IMR-90 (cell line): Measurements from ENCODE around the gene C1QTNF8. TPM values are rescaled to one million over a fixed set of nuclear protein-coding genes. Genes with fewer than 3 reads are reported as not detected.

Source experiments
- ATAC-seq: fragments of 200-7000 bp; cut with Tn5 transposase; 2 replicates; pipeline ENCODE4 v1.9.1; 2020; ENCODE audit warnings: low read depth, mild to moderate bottlenecking, moderate library complexity
- BruUV-seq: library from RNA; stranded (reverse); fragments of 400-500 nt; replicated peaks from 2 replicates; lab custom pipeline; 2021; lab: Mats Ljungman, UMichigan
- CTCF ChIA-PET: fragments of 300-600 bp; formaldehyde crosslinking; extraction: SDS; loops from one replicate; lab custom pipeline; 2021; ENCODE audit warnings: antibody characterized with exemption; lab: Yijun Ruan, JAX
- POLR2A ChIA-PET: fragments of 300-600 bp; sonication (Branson Sonifier 250); formaldehyde crosslinking; loops from one replicate; lab custom pipeline; 2022; ENCODE audit warnings: antibody characterized with exemption; ENCODE audit not compliant: unreplicated experiment; lab: Charles Lee
- DNase-seq: peaks from one replicate; pipeline ENCODE4 v3.0.0; 2013
- H2AFZ ChIP-seq: replicated peaks from 2 replicates; pipeline ENCODE3; 2013; ENCODE audit warnings: low read length, mild to moderate bottlenecking; ENCODE audit not compliant: poor library complexity
- H2AK5ac ChIP-seq: 2 replicates; pipeline ENCODE4 v1.6.1; 2013; ENCODE audit warnings: low read depth, low read length, inconsistent platforms
- H2AK9ac ChIP-seq: replicated peaks from 2 replicates; pipeline ENCODE3; 2013; ENCODE audit warnings: mild to moderate bottlenecking, low read depth, low read length, moderate library complexity; ENCODE audit not compliant: poor library complexity
- H2BK120ac ChIP-seq: 2 replicates; pipeline ENCODE4 v1.6.1; 2013; ENCODE audit warnings: low read depth, low read length, inconsistent platforms
- H2BK15ac ChIP-seq: 3 replicates; pipeline ENCODE4 v1.6.1; 2013; ENCODE audit warnings: low read depth, low read length, inconsistent platforms
- H2BK20ac ChIP-seq: 2 replicates; pipeline ENCODE4 v1.6.1; 2013; ENCODE audit warnings: low read depth, mild to moderate bottlenecking, inconsistent platforms, low read length, moderate library complexity
- H2BK5ac ChIP-seq: 2 replicates; pipeline ENCODE4 v1.6.1; 2013; ENCODE audit warnings: mild to moderate bottlenecking, low read depth, low read length, inconsistent platforms; ENCODE audit not compliant: poor library complexity, severe bottlenecking
- H3K14ac ChIP-seq: replicated peaks from 2 replicates; pipeline ENCODE4 v1.6.1; 2013; ENCODE audit warnings: low read depth, low read length, inconsistent platforms
- H3K18ac ChIP-seq: 2 replicates; pipeline ENCODE4 v1.6.1; 2013; ENCODE audit warnings: low read depth, low read length, control low read depth
- H3K23ac ChIP-seq: 2 replicates; pipeline ENCODE4 v1.6.1; 2013; ENCODE audit warnings: low read depth, low read length, inconsistent platforms
- H3K27ac ChIP-seq: 2 replicates; pipeline ENCODE4 v1.5.1; 2013; ENCODE audit warnings: mild to moderate bottlenecking, control low read depth, low read length; ENCODE audit not compliant: insufficient read depth
- H3K27me3 ChIP-seq: 2 replicates; pipeline ENCODE4 v1.6.1; 2013; ENCODE audit warnings: low read length; ENCODE audit not compliant: control insufficient read depth, insufficient read depth
- H3K36me3 ChIP-seq: 2 replicates; pipeline ENCODE4 v1.6.1; 2013; ENCODE audit warnings: low read length, mixed read lengths; ENCODE audit not compliant: control insufficient read depth, insufficient read depth
- H3K4ac ChIP-seq: 2 replicates; pipeline ENCODE4 v1.6.1; 2013; ENCODE audit warnings: low read depth, low read length, inconsistent platforms
- H3K4me1 ChIP-seq: 2 replicates; pipeline ENCODE4 v1.6.1; 2013; ENCODE audit warnings: low read length, mixed read lengths; ENCODE audit not compliant: control insufficient read depth, insufficient read depth
- H3K4me2 ChIP-seq: 2 replicates; pipeline ENCODE4 v1.6.1; 2013; ENCODE audit warnings: low read depth, mild to moderate bottlenecking, control low read depth, low read length, moderate library complexity
- H3K4me3 ChIP-seq: 2 replicates; pipeline ENCODE4 v1.5.1; 2013; ENCODE audit warnings: low read depth, mild to moderate bottlenecking, control low read depth, low read length, moderate library complexity; ENCODE audit not compliant: insufficient read depth
- H3K56ac ChIP-seq: 2 replicates; pipeline ENCODE4 v1.6.1; 2013; ENCODE audit warnings: low read length, inconsistent platforms; ENCODE audit not compliant: insufficient read depth; ENCODE audit errors: extremely low read depth
- H3K79me1 ChIP-seq, 2 experiments: 2 replicates each; pipeline ENCODE4 v1.6.1; 2013; ENCODE audit warnings: low read length in 2 of 2, inconsistent platforms in 1 of 2, low read depth in 1 of 2
- H3K9ac ChIP-seq: 2 replicates; pipeline ENCODE4 v1.6.1; 2013; ENCODE audit warnings: low read depth, low read length, control low read depth
- H3K9me1 ChIP-seq: 2 replicates; pipeline ENCODE4 v1.6.1; 2013; ENCODE audit warnings: low read length, inconsistent platforms; ENCODE audit not compliant: insufficient read depth
- H3K9me3 ChIP-seq: 2 replicates; pipeline ENCODE4 v1.6.1; 2013; ENCODE audit warnings: low read length; ENCODE audit not compliant: control insufficient read depth, insufficient read depth
- H4K20me1 ChIP-seq: 2 replicates; pipeline ENCODE4 v1.6.1; 2013; ENCODE audit warnings: low read length, inconsistent platforms; ENCODE audit not compliant: insufficient read depth
- H4K5ac ChIP-seq: 2 replicates; pipeline ENCODE4 v1.6.1; 2013; ENCODE audit warnings: mild to moderate bottlenecking, low read depth, low read length, control low read depth
- H4K8ac ChIP-seq, 2 experiments: 2 replicates each; pipeline ENCODE4 v1.6.1; 2013; ENCODE audit warnings: low read depth in 2 of 2, low read length in 2 of 2, control low read depth in 1 of 2, inconsistent platforms in 1 of 2
- H4K91ac ChIP-seq: 2 replicates; pipeline ENCODE4 v1.6.1; 2013; ENCODE audit warnings: low read depth, low read length, inconsistent platforms; ENCODE audit not compliant: insufficient read depth
- BHLHE40 ChIP-seq: fragments of 150-350 bp; IDR thresholded peaks from 2 replicates; pipeline ENCODE4 v1.6.1; 2016; ENCODE audit warnings: mild to moderate bottlenecking, low read depth, low read length
- CEBPB ChIP-seq: IDR thresholded peaks from 2 replicates; pipeline ENCODE4 v1.6.1; 2012; ENCODE audit warnings: low read depth, low read length, improper control_type of control experiment
- CHD1 ChIP-seq: IDR thresholded peaks from 2 replicates; pipeline ENCODE4 v1.6.1; 2012; ENCODE audit warnings: low read depth, low read length, improper control_type of control experiment
- FOS ChIP-seq: fragments of 150-350 bp; IDR thresholded peaks from 2 replicates; pipeline ENCODE4 v1.6.1; 2016; ENCODE audit warnings: low read depth, low read length
- MAFK ChIP-seq: IDR thresholded peaks from 2 replicates; pipeline ENCODE4 v1.6.1; 2012; ENCODE audit warnings: low read depth, low read length, improper control_type of control experiment
- MAZ ChIP-seq: IDR thresholded peaks from 2 replicates; pipeline ENCODE4 v1.6.1; 2012; ENCODE audit warnings: low read depth, mild to moderate bottlenecking, low read length, improper control_type of control experiment, moderate library complexity, borderline replicate concordance
- MXI1 ChIP-seq: IDR thresholded peaks from 2 replicates; pipeline ENCODE4 v1.6.1; 2012; ENCODE audit warnings: low read depth, mild to moderate bottlenecking, low read length, moderate library complexity, borderline replicate concordance
- NFE2L2 ChIP-seq: fragments of 150-350 bp; IDR thresholded peaks from 2 replicates; pipeline ENCODE4 v1.6.1; 2016; ENCODE audit warnings: low read depth, mild to moderate bottlenecking, low read length
- POLR2A ChIP-seq: IDR thresholded peaks from 2 replicates; pipeline ENCODE4 v1.6.1; 2012; ENCODE audit warnings: mild to moderate bottlenecking, low read depth, low read length
- RAD21 ChIP-seq: IDR thresholded peaks from 2 replicates; pipeline ENCODE4 v1.6.1; 2012; ENCODE audit warnings: low read length, improper control_type of control experiment
- RCOR1 ChIP-seq: IDR thresholded peaks from 2 replicates; pipeline ENCODE4 v1.6.1; 2012; ENCODE audit warnings: mild to moderate bottlenecking, low read length, improper control_type of control experiment; ENCODE audit not compliant: insufficient replicate concordance
- RFX5 ChIP-seq: IDR thresholded peaks from 2 replicates; pipeline ENCODE4 v1.8.0; 2012; ENCODE audit warnings: low read depth, mild to moderate bottlenecking, low read length, moderate library complexity
- SMC3 ChIP-seq: fragments of 150-350 bp; IDR thresholded peaks from 2 replicates; pipeline ENCODE4 v1.6.1; 2016; ENCODE audit warnings: low read depth, mild to moderate bottlenecking, antibody characterized with exemption, low read length, moderate library complexity
- USF2 ChIP-seq: fragments of 150-350 bp; IDR thresholded peaks from 2 replicates; pipeline ENCODE4 v1.6.1; 2017; ENCODE audit warnings: mild to moderate bottlenecking, antibody characterized with exemption, low read length, low read depth
- WGBS, 2 experiments: methylation state at CpG; one replicate each; pipeline versions ENCODE4 v1.1.5 to v1.1.7; 2013; ENCODE audit warnings: missing lambda C conversion rate in 2 of 2; ENCODE audit not compliant: insufficient read length in 1 of 2; ENCODE audit errors: extremely low coverage in 2 of 2; 5-methylcytosine and 5-hydroxymethylcytosine counted together
- dilution Hi-C: fragments of 300-500 bp; cut with HindIII; formaldehyde crosslinking; loops from one replicate; pipeline ENCODE4 v1.14.3; 2018; ENCODE audit warnings: low sequenced_read_pairs; ENCODE audit not compliant: unreplicated experiment
- in situ Hi-C: fragments of 300-500 bp; cut with MboI; formaldehyde crosslinking; loops from 3 replicates; pipeline ENCODE4 v1.14.3; 2019; ENCODE audit warnings: low sequenced_read_pairs, inconsistent platforms, mixed read lengths
- intact Hi-C: fragments of 100-400 bp; cut with micrococcal nuclease; formaldehyde crosslinking; loops from 2 replicates; pipeline ENCODE4 v1.10.0; 2022
- polyA plus RNA-seq, 3 experiments: library from polyadenylated mRNA; depleted of rRNA; stranded (reverse); fragments of >200 nt; gene quantifications; 2 replicates each; pipeline ENCODE4 v1.2.3, GENCODE V29; 2012; ENCODE audit warnings: low replicate concordance in 1 of 3
- total RNA-seq: library from RNA; depleted of rRNA; stranded (reverse); fragments of >200 nt; gene quantifications from 2 replicates; pipeline ENCODE4 v1.2.3, GENCODE V29; 2012
- TF ChIP-seq, protein P1 (sequence below): conservative IDR thresholded peaks from 2 replicates; pipeline ENCODE4 v1.5.1; 2012; ENCODE audit warnings: mild to moderate bottlenecking, low read depth, low read length, improper control_type of control experiment
- TF ChIP-seq, protein P2 (sequence below): fragments of 150-350 bp; IDR thresholded peaks from 2 replicates; pipeline ENCODE4 v1.6.1; 2016; ENCODE audit warnings: low read depth, mild to moderate bottlenecking, low read length, moderate library complexity, borderline replicate concordance

The C1QTNF8 gene
- total and polyA plus RNA-seq, 2 of the 4 experiments (the other 2 are of a cell fraction), result not detected

DNA sequence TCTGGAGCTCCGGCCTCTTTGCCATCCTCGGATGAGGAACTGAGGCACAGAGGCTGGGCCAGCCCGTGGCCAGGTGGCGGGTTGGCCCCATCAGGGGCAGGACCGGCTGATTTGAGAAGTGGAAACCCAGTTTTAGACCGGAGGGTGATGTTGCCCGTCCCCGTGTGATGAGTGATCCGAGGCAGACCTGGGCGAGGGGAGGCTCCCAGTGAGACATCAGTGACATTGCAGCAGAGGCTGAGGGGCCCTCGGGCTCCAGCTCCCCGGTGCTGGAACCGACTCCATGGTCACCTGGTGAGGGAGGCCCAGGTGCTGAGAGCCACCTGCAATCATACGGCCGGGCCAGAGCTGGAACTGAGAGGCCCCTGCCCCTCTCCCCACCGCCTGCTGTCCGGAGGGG is 30.0 kb upstream of the C1QTNF8 start:
- Histone ChIP-seq H4K8ac (no peak overlapping the region), H3K27me3 (peaks cover 8% of the 10 kb centered on the region; the same call in 1 of the 2 replicates), H2BK15ac (no peak overlapping the region), H2AK5ac (no peak overlapping the region), H3K9ac (no peak overlapping the region), H3K27ac (no peak overlapping the region), H3K79me1 (no peaks in the 10 kb centered on the region), H3K23ac (no peak overlapping the region), H2BK120ac (no peak overlapping the region), H3K56ac (no peak overlapping the region), H4K5ac (no peak overlapping the region), H3K9me3 (no peaks in the 10 kb centered on the region), H3K4me1 (peaks cover 2% of the 10 kb centered on the region; the same call in 1 of the 2 replicates), H2AFZ (no peak overlapping the region), H2AK9ac (no peak overlapping the region), H3K36me3 (no peaks in the 10 kb centered on the region), H2BK20ac (no peak overlapping the region), H3K14ac (no peak overlapping the region), H4K20me1 (no peaks in the 10 kb centered on the region), H3K4me3 (no peak overlapping the region), H3K4ac (no peak overlapping the region), H3K18ac (no peak overlapping the region), H2BK5ac (no peak overlapping the region), H3K4me2 (no peak overlapping the region), H4K91ac (no peak overlapping the region), H3K9me1 (no peaks in the 10 kb centered on the region)
- dilution Hi-C loops (no loop called here), intact Hi-C loops (no loop called here), in situ Hi-C loops (no loop called here)
- no CpG with 5 or more reads among the region's 17 CpGs for WGBS, 2 experiments
- CTCF ChIA-PET, result no interaction called here
- no peak for DNase-seq
- TF ChIP-seq NFE2L2, result no peak
- TF ChIP-seq POLR2A, result no peak
- TF ChIP-seq SMC3, result no peak
- no peak for TF ChIP-seq MXI1
- TF ChIP-seq CEBPB, result no peak
- TF ChIP-seq CHD1, result no peak
- TF ChIP-seq, protein P1, sequence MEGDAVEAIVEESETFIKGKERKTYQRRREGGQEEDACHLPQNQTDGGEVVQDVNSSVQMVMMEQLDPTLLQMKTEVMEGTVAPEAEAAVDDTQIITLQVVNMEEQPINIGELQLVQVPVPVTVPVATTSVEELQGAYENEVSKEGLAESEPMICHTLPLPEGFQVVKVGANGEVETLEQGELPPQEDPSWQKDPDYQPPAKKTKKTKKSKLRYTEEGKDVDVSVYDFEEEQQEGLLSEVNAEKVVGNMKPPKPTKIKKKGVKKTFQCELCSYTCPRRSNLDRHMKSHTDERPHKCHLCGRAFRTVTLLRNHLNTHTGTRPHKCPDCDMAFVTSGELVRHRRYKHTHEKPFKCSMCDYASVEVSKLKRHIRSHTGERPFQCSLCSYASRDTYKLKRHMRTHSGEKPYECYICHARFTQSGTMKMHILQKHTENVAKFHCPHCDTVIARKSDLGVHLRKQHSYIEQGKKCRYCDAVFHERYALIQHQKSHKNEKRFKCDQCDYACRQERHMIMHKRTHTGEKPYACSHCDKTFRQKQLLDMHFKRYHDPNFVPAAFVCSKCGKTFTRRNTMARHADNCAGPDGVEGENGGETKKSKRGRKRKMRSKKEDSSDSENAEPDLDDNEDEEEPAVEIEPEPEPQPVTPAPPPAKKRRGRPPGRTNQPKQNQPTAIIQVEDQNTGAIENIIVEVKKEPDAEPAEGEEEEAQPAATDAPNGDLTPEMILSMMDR, result no peak
- no peak for TF ChIP-seq USF2
- TF ChIP-seq FOS, result no peak
- no peak for TF ChIP-seq BHLHE40
- TF ChIP-seq RCOR1, result no peak
- no peak for TF ChIP-seq RAD21
- TF ChIP-seq MAFK, result no peak
- TF ChIP-seq RFX5, result no peak
- no peak for TF ChIP-seq MAZ
- TF ChIP-seq, protein P2, sequence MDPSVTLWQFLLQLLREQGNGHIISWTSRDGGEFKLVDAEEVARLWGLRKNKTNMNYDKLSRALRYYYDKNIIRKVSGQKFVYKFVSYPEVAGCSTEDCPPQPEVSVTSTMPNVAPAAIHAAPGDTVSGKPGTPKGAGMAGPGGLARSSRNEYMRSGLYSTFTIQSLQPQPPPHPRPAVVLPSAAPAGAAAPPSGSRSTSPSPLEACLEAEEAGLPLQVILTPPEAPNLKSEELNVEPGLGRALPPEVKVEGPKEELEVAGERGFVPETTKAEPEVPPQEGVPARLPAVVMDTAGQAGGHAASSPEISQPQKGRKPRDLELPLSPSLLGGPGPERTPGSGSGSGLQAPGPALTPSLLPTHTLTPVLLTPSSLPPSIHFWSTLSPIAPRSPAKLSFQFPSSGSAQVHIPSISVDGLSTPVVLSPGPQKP, result no peak
- POLR2A ChIA-PET, result no interaction called here
- BruUV-seq, result no TSS peak
- no peak for ATAC-seq
